Panc1 (cell line): ENCODE results near the gene GPR158.

Experiments used
- POLR2AphosphoS5 ChIP-seq: IDR thresholded peaks from 2 replicates; pipeline ENCODE4 v1.6.1; 2012; ENCODE audit warnings: mild to moderate bottlenecking, low read depth, low read length, moderate library complexity
- SIN3A ChIP-seq: IDR thresholded peaks from 2 replicates; pipeline ENCODE4 v1.6.1; 2012; ENCODE audit warnings: low read depth, mild to moderate bottlenecking, low read length, moderate library complexity, borderline replicate concordance; ENCODE audit not compliant: insufficient read depth
- TCF7L2 ChIP-seq: IDR thresholded peaks from 2 replicates; pipeline ENCODE4 v1.6.1; 2011; ENCODE audit warnings: mild to moderate bottlenecking, low read depth, low read length, inconsistent platforms
- TF ChIP-seq, protein P1 (sequence below): fragments of 450-650 bp; IDR thresholded peaks from 2 replicates; pipeline ENCODE4 v1.5.1; 2017; ENCODE audit warnings: mild to moderate bottlenecking
- TF ChIP-seq, protein P2 (sequence below), 2 experiments: IDR thresholded peaks; 2 replicates each; pipeline ENCODE4 v1.6.1; 2011 to 2012; ENCODE audit warnings: low read depth in 2 of 2, control low read depth in 1 of 2, low read length in 1 of 2, mild to moderate bottlenecking in 1 of 2, moderate library complexity in 1 of 2; ENCODE audit not compliant: insufficient read depth in 1 of 2

DNA sequence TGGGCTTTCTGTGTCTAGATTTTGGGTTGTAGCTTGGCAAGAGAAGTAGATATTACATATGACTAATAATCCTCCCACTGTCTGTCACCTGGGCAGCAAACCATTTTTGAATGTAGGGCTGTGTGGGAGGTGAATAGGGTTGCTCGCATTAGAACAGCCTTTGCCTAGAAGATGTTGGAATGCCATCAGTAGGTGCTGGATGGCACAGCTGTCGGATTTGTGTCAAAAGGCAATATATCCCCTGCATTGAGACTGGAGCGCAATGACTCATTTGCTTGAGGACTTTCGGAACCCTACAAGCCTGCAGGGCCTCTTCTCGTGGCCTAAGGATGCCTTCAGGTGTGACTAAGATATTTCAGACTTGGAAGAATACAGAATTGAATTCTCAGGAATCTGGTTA, 323.8 kb downstream of the GPR158 start:
- TF ChIP-seq, protein P1, sequence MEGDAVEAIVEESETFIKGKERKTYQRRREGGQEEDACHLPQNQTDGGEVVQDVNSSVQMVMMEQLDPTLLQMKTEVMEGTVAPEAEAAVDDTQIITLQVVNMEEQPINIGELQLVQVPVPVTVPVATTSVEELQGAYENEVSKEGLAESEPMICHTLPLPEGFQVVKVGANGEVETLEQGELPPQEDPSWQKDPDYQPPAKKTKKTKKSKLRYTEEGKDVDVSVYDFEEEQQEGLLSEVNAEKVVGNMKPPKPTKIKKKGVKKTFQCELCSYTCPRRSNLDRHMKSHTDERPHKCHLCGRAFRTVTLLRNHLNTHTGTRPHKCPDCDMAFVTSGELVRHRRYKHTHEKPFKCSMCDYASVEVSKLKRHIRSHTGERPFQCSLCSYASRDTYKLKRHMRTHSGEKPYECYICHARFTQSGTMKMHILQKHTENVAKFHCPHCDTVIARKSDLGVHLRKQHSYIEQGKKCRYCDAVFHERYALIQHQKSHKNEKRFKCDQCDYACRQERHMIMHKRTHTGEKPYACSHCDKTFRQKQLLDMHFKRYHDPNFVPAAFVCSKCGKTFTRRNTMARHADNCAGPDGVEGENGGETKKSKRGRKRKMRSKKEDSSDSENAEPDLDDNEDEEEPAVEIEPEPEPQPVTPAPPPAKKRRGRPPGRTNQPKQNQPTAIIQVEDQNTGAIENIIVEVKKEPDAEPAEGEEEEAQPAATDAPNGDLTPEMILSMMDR: no peak
- TF ChIP-seq, protein P2, sequence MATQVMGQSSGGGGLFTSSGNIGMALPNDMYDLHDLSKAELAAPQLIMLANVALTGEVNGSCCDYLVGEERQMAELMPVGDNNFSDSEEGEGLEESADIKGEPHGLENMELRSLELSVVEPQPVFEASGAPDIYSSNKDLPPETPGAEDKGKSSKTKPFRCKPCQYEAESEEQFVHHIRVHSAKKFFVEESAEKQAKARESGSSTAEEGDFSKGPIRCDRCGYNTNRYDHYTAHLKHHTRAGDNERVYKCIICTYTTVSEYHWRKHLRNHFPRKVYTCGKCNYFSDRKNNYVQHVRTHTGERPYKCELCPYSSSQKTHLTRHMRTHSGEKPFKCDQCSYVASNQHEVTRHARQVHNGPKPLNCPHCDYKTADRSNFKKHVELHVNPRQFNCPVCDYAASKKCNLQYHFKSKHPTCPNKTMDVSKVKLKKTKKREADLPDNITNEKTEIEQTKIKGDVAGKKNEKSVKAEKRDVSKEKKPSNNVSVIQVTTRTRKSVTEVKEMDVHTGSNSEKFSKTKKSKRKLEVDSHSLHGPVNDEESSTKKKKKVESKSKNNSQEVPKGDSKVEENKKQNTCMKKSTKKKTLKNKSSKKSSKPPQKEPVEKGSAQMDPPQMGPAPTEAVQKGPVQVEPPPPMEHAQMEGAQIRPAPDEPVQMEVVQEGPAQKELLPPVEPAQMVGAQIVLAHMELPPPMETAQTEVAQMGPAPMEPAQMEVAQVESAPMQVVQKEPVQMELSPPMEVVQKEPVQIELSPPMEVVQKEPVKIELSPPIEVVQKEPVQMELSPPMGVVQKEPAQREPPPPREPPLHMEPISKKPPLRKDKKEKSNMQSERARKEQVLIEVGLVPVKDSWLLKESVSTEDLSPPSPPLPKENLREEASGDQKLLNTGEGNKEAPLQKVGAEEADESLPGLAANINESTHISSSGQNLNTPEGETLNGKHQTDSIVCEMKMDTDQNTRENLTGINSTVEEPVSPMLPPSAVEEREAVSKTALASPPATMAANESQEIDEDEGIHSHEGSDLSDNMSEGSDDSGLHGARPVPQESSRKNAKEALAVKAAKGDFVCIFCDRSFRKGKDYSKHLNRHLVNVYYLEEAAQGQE (IDR thresholded peaks at IDR 0.05; ENCODE audit: insufficient read depth in 1 of 2, low read depth in 2 of 2, low read length in 1 of 2): no peak
- TF ChIP-seq SIN3A (no peak), POLR2AphosphoS5 (no peak), TCF7L2 (no peak)
